ENCODE data around the gene LRP8.

The LRP8 gene

DNA sequence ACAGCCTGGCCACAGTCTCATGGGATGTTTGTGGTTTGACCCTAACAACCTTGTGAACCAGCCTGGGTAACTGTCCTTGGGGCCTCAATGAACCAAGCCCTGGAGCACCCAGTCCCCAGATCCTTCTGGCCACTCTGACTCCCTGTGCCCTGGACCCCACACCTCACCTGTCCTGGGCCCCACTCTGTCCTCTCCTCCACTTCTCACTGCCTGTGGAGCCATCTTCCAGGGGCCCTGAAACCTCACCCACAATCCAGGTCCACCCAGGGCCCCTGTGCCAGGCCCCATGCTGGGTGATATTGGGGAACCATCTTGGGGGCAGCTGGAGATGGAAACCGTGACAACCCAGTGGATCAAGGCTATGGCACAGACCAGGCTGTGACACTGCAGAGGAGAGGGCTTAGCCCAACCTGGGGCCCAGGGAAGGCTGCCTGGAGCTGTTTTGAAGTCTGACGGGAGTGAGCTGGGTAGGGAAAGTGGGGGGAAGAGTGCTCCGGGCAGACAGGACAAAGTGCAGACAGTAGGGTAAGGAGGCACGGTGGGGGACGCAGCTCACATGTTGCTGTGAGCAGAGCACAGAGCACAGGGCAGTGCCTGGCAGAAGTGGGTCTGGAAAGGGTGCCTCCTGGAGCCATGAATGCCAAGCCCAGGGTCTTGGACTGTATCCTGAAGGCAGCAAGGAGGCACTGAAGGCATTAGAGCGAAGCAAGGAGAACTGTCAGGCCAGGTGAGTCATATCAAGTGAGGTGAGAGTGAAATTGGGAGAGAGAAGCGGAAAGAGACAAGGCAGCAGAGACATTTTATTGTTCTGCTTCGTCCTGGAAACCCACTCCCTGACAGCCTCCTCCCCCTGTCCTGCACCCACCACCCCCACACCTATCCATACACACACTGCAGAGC is 12.1 kb upstream of the LRP8 start:
- no peak for DNase-seq (ENCODE audit: low read depth in 2 of 2)

DNA sequence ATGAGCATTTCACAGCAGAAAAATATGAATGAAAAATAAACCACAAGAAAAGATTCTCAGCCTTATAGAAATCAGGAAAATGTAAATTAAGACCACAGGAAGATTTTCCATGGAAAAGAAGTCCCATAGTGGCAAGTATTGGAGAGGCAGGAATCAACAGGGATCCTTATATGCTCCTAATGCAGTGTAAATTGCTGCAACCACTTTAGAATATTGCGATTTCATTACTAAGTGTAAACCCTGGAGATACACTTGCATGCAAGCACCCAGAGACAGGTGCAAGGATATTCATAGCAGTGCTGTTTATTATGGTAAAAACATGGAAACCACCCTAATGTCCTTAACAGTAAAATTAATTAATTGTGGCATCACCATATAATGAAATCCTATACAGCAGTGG is 10.6 kb upstream of the LRP8 start:
- no peak for DNase-seq (ENCODE audit: low read depth in 2 of 2)

DNA sequence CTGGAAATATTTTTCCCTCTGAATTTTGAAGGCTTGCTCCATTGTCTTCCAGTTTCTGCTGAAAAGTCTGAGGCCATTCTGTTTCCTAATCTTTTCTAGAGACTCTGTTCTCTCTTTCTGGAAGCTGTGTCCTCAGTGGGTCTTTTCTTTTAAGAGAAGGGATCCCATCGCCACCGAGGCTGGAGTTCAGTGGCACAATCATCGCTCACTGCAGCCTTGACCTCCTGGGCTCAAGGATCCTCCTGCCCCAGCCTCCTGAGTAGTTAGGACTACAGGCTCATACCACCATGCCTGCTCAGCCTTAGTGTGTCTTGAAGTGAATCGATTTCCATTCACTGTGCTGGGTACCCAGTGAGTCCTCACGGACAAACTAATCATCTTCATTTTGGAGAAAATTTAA is 9.6 kb upstream of the LRP8 start:
- no peak for DNase-seq (ENCODE audit: low read depth in 2 of 2)

DNA sequence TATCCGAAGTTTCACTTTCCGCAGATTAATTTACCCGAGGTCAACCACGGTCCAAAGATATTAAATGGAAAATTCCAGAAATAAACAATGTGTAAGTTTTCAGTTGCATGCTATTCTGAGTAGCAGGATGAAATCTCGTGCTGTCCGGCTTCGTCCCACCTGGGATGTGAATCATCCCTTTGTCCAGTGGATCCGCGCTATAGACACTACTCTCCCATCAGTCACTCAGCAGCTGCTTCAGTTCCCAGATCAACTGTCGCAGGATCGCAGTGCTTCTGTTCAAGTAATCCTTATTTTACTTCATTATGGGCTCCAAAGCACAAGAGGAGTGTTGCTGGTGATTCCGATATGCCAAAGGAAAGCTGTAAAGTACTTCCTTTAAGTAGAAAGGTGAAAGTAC is 8.3 kb upstream of the LRP8 start:
- no peak for DNase-seq (ENCODE audit: low read depth in 2 of 2)

DNA sequence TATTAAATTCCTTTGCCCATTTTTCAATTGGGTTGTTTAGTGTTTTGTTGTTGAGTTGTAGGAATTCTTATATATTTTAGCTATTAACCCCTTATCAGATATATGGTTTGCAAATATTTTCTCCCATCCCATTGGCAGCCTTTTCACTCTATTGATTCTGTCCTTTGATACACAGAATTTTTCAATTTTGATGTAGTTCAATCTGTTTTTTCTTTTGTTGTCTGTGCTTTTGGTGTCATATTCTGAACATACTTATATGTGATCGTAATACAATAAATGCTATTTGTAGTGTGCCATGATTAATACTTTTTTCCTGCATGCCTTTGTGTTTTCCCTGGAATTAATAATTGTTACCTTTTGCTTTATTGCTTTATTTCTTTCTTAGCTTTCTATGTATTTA is 7.8 kb upstream of the LRP8 start:
- DNase-seq (ENCODE audit: low read depth in 2 of 2) = no peak

DNA sequence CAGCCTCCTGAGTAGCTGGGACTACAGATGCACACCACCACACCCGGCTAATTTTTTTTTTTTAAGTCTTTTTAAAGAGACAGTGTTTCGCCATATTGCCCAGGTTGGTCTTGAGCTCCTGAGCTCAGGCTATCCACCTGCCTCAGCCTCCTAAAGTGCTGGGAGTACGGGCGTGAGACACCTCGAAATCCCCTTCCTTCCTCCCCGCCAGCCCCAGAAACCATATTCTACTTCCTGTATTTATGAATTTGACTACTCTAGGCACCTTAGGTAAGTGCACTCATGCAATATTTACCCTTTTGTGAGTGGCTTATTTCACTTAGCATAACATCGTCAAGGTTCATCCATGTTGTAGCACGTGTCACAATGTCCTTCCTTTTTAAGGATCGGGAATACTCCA is 6.9 kb upstream of the LRP8 start:
- DNase-seq (ENCODE audit: low read depth in 2 of 2) = no peak

DNA sequence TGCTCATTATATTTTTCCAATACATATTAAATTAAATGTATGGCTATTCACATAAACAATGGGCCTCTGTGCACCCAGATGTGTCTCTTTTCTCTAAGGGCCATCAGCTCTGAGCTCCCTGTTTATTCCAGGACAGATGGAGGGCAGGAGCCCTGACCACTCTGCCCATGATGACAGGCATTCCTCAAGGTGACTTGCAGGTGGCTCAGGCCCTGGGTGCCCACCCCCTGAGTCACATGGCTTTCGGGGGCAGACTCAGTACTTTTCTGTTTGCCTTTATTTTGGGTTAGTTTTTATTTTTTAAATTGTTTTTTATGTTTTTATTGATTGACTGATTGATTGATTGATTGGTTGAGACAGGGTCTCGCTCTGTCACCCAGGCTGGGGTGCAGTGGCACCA is 6.4 kb upstream of the LRP8 start:
- DNase-seq (ENCODE audit: low read depth in 2 of 2) = no peak

DNA sequence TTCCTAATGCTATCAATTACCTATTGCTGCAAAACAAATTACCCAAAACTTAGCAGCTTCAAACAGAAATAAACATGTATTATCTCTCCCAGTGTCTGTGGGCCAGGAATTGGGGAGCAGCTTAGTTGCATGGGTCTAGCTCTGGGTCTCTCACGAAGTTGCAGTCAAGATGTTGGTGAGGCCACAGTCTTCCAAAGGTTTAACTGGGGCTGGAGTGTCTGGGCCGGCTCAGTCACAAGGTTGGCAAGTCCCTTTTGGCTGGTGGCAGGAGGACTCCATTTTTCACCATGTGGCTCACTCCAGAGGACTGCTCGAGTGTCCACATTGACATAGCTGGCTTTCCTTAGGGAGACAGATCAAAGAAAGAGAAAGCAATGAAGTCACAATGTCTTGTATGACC is 5.0 kb upstream of the LRP8 start:
- DNase-seq (ENCODE audit: low read depth in 2 of 2) = no peak

DNA sequence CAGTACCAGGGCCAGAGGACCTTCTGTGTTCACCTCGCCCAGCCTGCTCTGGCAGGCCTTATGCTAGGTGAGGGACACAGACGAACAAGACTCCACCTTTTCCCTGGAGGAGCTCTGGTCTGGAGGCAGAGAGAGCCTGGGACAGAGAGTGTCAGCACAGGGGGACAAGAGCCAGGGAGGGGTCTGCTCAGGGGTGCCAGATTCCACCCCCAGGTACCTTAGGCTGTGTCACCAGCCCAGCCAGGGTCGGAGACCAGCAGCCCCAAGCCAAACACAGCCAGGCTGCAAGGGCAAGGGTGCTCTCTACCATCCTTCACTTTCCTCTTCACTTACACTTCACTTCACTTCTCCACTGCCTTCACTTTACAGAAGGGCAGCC is 4.3 kb upstream of the LRP8 start:
- no peak for DNase-seq (ENCODE audit: low read depth in 2 of 2)

DNA sequence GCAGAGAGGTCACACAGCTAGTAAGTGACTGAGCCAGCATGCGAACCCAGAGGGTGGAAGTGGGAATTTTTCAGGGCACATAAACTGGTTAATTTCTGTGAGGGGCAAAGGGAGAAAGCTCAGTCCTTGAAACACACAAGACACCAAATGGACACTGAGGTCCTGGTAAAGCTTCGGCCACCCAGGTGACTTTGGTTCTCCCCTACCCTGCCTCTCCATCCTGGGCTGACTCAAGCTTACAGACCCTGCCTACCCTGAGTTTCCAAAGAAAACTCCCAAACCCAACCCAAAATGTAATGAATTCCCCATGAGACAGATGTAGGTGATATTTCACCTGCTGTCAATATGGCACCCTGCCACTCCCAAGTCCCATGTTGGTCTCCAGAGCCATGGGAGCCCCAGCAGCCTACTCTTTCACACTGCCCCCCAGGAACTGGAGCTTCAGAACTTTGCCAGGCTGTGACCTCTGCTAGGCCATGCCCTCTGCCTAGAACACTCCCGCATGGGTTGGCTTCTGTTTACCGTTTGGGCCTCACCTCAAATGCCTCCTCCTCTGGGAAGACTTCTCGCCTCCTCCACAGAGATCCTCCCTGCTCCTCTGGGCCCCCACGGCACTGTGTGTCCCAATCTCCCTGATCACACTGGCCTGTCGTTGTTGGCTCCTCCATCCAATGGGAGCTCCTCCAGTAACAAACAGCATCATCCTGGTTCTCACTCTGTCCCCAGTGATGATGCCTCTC is 3.7 kb upstream of the LRP8 start:
- DNase-seq (ENCODE audit: low read depth in 2 of 2) = no peak

DNA sequence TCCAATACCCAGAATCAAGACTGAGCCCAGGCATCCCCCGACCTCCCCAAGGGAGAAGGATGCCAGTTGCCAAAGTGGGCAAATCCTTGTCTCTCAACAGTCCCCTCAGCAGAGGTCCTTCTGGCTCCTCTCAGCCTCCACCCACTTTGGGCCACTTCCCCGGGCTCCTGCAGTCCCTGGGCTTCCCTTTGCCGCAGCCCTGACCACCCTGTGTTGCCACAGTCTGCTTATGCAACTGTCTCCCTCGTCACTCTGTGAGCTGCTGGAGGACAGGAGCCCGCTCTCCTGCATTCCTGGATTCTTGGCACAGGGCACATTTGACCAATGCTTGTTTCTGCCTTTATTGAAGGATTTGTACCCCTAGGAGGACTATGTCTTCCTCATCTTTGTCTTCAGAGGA is 2.9 kb upstream of the LRP8 start:
- no peak for DNase-seq (ENCODE audit: low read depth in 2 of 2)

DNA sequence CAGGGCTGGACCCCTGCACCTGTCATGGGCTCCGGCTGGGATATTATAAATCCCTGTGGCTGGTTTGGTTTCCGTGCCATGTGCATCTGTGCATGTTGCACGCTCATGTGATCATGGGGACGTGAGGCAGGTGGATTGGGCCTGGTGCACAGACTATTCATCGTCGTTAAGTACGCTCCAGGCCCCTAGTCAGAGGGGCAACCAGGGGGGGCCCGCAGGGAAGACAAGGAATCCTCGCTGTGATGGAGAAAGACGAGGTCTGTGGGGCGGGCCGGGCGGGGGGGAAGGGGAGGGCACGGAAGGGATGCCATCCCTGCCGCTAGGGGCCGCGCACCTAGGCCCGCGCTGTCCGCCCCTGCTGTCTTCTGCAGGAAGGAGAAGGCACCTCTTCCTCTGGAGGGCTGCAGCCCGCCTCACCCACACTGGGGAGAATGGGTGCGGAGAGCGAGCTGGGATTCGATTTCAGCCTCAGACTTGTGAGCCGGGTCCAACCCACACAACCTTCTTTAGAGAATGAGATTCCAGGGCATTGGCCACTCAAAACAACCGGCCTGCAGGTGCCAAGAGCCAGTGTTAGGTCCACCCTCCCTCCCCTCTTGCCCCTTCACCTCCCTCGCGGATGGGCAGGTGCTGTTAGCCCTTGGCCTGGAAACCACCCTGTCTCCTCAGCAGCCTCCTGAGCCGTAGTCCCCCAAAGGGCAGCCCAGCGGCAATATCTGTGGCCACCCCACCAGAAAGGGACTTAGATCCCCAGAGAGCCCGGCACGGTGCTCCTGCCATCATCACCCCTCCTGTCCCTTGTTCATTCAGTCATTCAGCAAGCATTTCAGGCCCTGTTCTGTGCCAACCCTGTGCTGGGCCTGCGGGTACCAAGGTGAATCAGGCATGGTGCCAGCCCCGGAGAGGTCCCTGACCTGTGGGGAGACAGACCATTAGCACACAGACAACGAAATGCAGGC is 950 bp upstream of the LRP8 start:
- no peak for DNase-seq (ENCODE audit: low read depth in 2 of 2)

DNA sequence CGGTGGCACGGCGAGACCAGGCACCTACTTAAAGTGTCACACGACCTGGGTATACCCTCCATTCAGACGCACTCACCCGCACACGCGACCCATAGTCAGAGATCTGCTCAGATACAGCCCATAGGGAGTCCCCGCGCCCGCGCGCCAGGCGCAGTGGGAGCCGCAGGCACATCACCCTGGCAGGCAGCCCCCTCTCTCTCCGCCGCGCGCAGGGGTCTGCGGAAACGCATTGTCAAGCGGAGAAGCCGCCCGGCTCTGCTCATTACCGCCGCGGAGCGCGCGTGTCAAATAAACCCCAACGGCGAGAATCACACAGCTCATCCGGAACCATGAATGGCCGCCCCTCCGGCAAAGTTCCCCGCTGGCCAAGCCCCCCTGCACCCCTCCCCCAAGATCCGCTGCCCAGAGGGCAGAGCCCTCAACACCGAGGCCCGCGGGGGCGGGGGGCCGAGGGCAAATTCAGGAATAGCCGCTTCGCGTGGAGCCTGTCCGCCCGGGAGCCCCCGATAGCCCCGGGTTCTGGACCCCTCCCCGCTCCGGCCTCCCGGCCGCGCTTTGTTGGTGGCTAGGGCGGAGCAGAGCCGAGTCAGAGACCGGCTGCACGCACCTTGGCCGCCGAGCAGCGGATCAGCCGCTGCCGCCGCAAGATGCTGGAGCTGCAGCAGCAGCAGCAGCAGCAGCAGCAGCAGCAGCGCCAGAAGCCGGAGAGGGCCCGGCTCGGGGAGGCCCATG is 522 bp downstream of the LRP8 start:
- peak; percentile 26 to 40 for DNase-seq (ENCODE audit: low read depth in 2 of 2)

DNA sequence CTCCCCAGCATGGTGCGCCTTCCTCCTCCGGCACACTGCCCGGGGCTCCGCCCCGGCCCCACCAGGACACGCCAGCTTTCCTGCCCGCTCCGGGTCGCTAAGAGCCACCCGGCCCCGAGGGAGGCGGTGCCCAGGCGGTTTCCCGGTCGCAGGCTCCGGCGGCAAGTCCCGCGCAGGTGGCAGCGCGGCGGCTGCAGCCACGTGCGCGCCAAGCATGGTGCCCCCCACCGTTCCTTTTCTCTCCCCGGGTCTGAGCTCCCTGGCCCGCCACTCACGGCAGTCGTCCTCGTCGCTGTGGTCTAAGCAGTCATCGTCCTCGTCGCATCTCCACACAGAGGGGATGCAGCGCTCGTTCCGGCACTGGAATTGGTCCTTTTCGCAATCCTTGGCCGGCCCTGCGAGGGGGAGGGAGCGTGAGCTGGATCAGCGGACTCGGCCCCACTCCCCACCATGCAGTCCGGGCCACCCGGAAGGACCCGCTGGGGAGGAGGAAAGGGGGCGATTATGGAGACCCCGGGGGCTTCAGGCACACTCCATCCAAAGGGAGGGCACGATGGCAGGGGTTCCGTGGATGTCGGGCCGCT is 1.2 kb downstream of the LRP8 start:
- peak; percentile 22 to 44 for DNase-seq (ENCODE audit: low read depth in 2 of 2)

DNA sequence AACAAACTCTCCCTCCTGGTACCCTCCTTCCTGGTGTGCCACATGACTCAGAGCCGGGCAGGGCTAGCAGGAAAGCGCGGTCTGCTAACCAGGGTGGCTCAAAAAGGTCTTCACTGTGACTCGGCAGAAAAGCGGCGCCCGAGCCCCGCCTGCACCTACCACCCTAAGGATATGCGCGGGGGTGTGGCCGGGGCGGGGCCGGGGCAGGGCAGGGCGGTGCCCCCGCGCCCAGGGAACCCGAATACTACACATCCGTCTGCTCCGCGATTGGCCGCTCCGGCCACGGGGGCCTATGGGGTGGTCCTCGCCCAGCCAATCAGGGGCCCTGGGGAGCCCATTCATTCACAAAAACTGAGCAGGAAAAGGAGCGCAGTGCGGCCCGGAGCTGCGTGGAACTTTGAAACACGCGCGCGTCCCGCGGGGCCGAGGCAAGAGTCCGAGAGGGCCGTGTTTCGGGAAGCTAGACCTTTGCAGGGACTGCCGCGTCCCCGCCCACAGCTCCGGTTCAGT is 1.7 kb downstream of the LRP8 start:
- peak; percentile 93 to 94 for DNase-seq (ENCODE audit: low read depth in 2 of 2)

DNA sequence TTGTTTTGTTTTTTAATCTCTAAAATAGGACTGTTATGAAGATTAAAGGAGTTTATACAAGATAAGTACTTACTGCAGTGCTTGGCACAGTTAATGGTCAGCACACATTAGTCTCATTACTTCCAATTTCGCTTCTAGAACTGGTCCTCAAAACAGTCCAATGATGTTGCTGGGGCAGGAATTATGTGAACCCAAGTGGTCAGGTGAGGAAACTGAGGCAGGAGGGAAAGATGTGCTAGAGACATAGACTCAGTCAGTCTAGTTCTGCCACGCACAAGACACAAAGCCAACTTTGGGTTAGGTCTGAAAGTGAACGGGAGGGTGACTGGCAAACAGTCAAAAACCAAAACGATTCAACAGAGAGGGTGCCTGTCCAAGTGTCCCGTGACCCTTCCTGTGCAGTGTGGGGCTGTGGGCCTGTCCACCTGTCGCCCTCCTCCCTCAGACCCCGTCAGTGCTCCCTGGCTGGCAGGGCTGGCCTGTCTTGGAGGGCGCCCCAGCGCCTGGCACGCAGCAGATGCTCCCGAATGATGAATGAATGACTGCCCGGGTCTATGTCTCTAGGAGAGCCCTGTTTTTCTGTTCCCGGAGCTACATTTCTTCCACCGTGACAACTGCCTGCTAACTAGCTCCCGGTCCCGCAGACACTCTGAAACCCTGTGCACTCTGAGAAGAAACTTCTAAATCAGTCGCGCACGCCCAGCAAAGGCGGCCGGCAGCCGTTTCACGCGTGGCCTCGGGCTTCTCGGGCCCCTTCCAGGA is 2.4 kb downstream of the LRP8 start:
- DNase-seq (ENCODE audit: low read depth in 2 of 2) = no peak

DNA sequence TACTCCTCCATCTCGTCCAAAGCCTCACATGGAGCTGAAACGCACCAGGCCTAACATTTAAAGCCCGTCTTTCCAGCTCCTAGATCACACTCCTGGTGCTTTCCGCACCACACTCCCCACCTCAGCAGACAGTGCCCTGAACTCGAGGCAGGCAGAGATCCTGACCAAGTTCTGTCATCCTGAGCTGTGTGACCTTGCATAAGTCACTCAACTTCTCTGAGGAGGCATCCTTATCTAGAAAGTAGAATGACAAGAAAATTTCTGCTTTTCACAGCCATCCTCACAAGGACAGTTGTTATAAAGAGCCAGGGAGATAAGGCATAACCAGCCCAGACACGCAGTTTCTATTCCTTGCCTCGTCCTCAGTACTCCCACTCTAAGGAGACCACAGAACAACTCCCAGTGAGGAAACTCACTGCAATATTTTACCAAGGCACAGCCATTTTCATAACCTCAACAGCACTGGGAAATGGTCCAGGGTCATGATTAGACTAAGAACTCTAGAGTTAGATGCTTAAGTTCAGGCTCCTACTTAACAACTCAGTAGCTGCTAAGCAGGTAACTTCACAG is 3.1 kb downstream of the LRP8 start:
- no peak for DNase-seq (ENCODE audit: low read depth in 2 of 2)

DNA sequence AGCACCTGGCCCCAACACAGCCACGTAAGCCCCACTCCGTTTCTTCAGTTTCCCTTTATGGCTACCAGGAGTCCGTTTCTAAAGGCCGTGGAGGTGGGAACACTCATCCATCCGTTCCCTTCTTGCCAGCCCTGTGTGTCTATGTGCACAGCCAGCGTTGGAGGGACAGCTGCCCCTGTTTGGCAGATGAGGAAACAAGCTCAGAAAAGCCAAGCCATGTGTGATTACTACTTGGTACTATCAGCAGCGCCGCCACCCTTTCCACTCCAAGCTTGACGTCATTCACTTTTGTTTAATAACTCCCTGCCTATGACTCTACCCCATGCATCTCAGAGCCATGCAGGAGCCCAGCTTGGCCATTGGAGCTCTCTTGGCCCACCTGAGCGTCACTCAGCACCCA is 3.5 kb downstream of the LRP8 start:
- DNase-seq (ENCODE audit: low read depth in 2 of 2) = no peak

DNA sequence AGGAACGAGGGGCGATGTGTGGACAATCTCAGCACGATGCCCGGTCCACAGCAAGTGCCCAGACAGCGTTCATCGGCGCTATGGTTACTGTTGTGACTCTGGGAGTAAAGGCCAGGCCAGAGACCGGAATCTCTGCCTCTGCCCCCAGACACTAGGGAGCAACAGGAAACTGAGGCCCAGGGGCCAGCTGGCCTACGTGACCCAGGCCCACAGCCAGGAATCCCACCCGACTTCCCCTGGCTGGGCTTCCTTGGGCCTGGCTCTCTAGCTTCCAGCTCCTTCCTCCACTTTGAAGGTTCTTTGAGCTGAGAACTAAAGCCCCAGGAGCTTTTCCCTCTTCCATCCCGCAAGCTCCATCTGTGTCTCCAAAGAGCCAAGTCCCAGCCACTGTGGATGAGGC is 4.6 kb downstream of the LRP8 start:
- no peak for DNase-seq (ENCODE audit: low read depth in 2 of 2)

Data from stimulated activated CD4-positive, alpha-beta T cell treated with anti-CD3 and anti-CD28 coated beads, Interleukin-15, amount 100 ng/mL, for 48 hours (primary cell).